SK-N-SH treated with all-trans-retinoic acid at 6 μM for 48 hours (cell line): Measurements from ENCODE around the gene NR5A2.

Experiments
- ATAC-seq: fragments of 200-7000 bp; cut with Tn5 transposase; 3 replicates; pipeline ENCODE4 v1.9.1; 2020; ENCODE audit warnings: mild to moderate bottlenecking, moderate library complexity
- ARNTL ChIP-seq: fragments of 450-650 bp; formaldehyde crosslinking; IDR thresholded peaks from 2 replicates; pipeline ENCODE4 v1.5.0; 2020; ENCODE audit warnings: low read depth, mild to moderate bottlenecking, moderate library complexity, borderline replicate concordance
- BACH2 ChIP-seq: fragments of 250-450 bp; sonication (Bioruptor Pico); IDR thresholded peaks from 2 replicates; pipeline ENCODE4 v1.9.0; 2021; ENCODE audit warnings: mild to moderate bottlenecking, borderline replicate concordance
- CREB5 ChIP-seq: fragments of 250-450 bp; sonication (Bioruptor Pico); IDR thresholded peaks from 2 replicates; pipeline ENCODE4 v1.5.1; 2020; ENCODE audit warnings: low read depth, mild to moderate bottlenecking, moderate library complexity
- CSDC2 ChIP-seq: fragments of 250-450 bp; sonication (Bioruptor Pico); IDR thresholded peaks from 2 replicates; pipeline ENCODE4 v1.5.0; 2020; ENCODE audit warnings: mild to moderate bottlenecking, moderate library complexity
- ESRRG ChIP-seq: fragments of 250-450 bp; sonication (Bioruptor Pico); IDR thresholded peaks from 2 replicates; pipeline ENCODE4 v1.6.1; 2021; ENCODE audit warnings: mild to moderate bottlenecking
- GLIS3 ChIP-seq: fragments of 250-450 bp; sonication (Bioruptor Pico); IDR thresholded peaks from 2 replicates; pipeline ENCODE4 v1.5.0; 2020; ENCODE audit warnings: mild to moderate bottlenecking, moderate library complexity
- ISL1 ChIP-seq: fragments of 250-450 bp; sonication (Bioruptor Pico); IDR thresholded peaks from 2 replicates; pipeline ENCODE4 v2.1.2; 2022; ENCODE audit warnings: mild to moderate bottlenecking, moderate library complexity
- OSR1 ChIP-seq: fragments of 250-450 bp; sonication (Bioruptor Pico); IDR thresholded peaks from 2 replicates; pipeline ENCODE4 v1.8.0; 2022; ENCODE audit warnings: moderate library complexity, mild to moderate bottlenecking, inconsistent platforms
- POU6F1 ChIP-seq: fragments of 250-450 bp; sonication (Bioruptor Pico); IDR thresholded peaks from 2 replicates; pipeline ENCODE4 v1.8.0; 2021; ENCODE audit warnings: low read depth, mild to moderate bottlenecking, moderate library complexity, borderline replicate concordance
- PPARA ChIP-seq: fragments of 250-450 bp; sonication (Bioruptor Pico); IDR thresholded peaks from 2 replicates; pipeline ENCODE4 v1.5.0; 2020; ENCODE audit warnings: mild to moderate bottlenecking, borderline replicate concordance
- RARB ChIP-seq: fragments of 250-450 bp; sonication (Bioruptor Pico); IDR thresholded peaks from 2 replicates; pipeline ENCODE4 v1.8.0; 2021; ENCODE audit warnings: mild to moderate bottlenecking, moderate library complexity
- SNAI2 ChIP-seq: fragments of 250-450 bp; sonication (Bioruptor Pico); IDR thresholded peaks from 2 replicates; pipeline ENCODE4 v1.5.0; 2020; ENCODE audit warnings: mild to moderate bottlenecking, moderate library complexity
- TCF4 ChIP-seq: fragments of 250-450 bp; sonication (Bioruptor Pico); IDR thresholded peaks from 2 replicates; pipeline ENCODE4 v1.8.0; 2021; ENCODE audit warnings: mild to moderate bottlenecking, moderate library complexity, borderline replicate concordance
- TOX ChIP-seq: fragments of 250-450 bp; sonication (Bioruptor Pico); IDR thresholded peaks from 2 replicates; pipeline ENCODE4 v1.8.0; 2021; ENCODE audit warnings: mild to moderate bottlenecking, moderate library complexity, borderline replicate concordance
- TSHZ2 ChIP-seq: fragments of 250-450 bp; sonication (Bioruptor Pico); IDR thresholded peaks from 2 replicates; pipeline ENCODE4 v1.5.0; 2020; ENCODE audit warnings: mild to moderate bottlenecking, moderate library complexity
- ZC3H10 ChIP-seq: fragments of 250-450 bp; sonication (Bioruptor Pico); IDR thresholded peaks from 2 replicates; pipeline ENCODE4 v1.5.1; 2021; ENCODE audit warnings: mild to moderate bottlenecking, moderate library complexity
- ZFP3 ChIP-seq: fragments of 250-450 bp; sonication (Bioruptor Pico); IDR thresholded peaks from 2 replicates; pipeline ENCODE4 v1.5.0; 2020; ENCODE audit warnings: mild to moderate bottlenecking, moderate library complexity
- ZFP30 ChIP-seq: fragments of 450-650 bp; formaldehyde crosslinking; IDR thresholded peaks from 2 replicates; pipeline ENCODE4 v1.5.0; 2022; ENCODE audit warnings: mild to moderate bottlenecking, moderate library complexity
- ZNF565 ChIP-seq: fragments of 450-650 bp; formaldehyde crosslinking; conservative IDR thresholded peaks from 2 replicates; pipeline ENCODE4 v1.5.0; 2020; ENCODE audit warnings: low read depth, mild to moderate bottlenecking, moderate library complexity
- ZNF70 ChIP-seq: fragments of 450-650 bp; formaldehyde crosslinking; IDR thresholded peaks from 2 replicates; pipeline ENCODE4 v1.5.0; 2020; ENCODE audit warnings: mild to moderate bottlenecking, moderate library complexity
- ZNF8 ChIP-seq: fragments of 450-650 bp; formaldehyde crosslinking; IDR thresholded peaks from 2 replicates; pipeline ENCODE4 v1.5.0; 2020; ENCODE audit warnings: mild to moderate bottlenecking, moderate library complexity

The NR5A2 gene

GRCh38 chr1:200153277-200154055, 126.0 kb downstream of the NR5A2 start:
- TF ChIP-seq ZNF565 (CRISPR knock-in tag) (no peak), ISL1 (no peak), OSR1 (CRISPR knock-in tag) (no peak), ARNTL (CRISPR knock-in tag) (no peak), RARB (CRISPR knock-in tag) (no peak), ZFP3 (no peak), CSDC2 (CRISPR knock-in tag) (no peak), ZFP30 (CRISPR knock-in tag) (no peak), ESRRG (CRISPR knock-in tag) (no peak)
- no peak for ATAC-seq

- no peak for ATAC-seq
- no peak for TF ChIP-seq PPARA
These were observed 126.7 kb downstream of the NR5A2 start for GRCh38 chr1:200154069-200154767.

- TF ChIP-seq ZNF70 (CRISPR knock-in tag) (no peak), SNAI2 (no peak), ARNTL (CRISPR knock-in tag) (no peak), RARB (CRISPR knock-in tag) (no peak), OSR1 (CRISPR knock-in tag) (no peak), ZFP30 (CRISPR knock-in tag) (no peak), ZFP3 (no peak), ZNF8 (CRISPR knock-in tag) (no peak), ESRRG (CRISPR knock-in tag) (no peak), POU6F1 (CRISPR knock-in tag) (no peak), GLIS3 (CRISPR knock-in tag) (no peak), ISL1 (no peak), TCF4 (CRISPR knock-in tag) (no peak)
- TF ChIP-seq, all 23 proteins: peak for 0
- ATAC-seq: no peak
These were observed 130.2 kb downstream of the NR5A2 start for GRCh38 chr1:200157715-200158114.

GRCh38 chr1:200161801-200162200, 134.3 kb downstream of the NR5A2 start:
- no peak for ATAC-seq
- TF ChIP-seq POU6F1 (CRISPR knock-in tag) (no peak), CSDC2 (CRISPR knock-in tag) (no peak), ARNTL (CRISPR knock-in tag) (no peak), OSR1 (CRISPR knock-in tag) (no peak), TCF4 (CRISPR knock-in tag) (no peak)

GRCh38 chr1:200162258-200162657, 134.7 kb downstream of the NR5A2 start:
- TF ChIP-seq ESRRG (CRISPR knock-in tag) (no peak), CSDC2 (CRISPR knock-in tag) (no peak), ZC3H10 (no peak), OSR1 (CRISPR knock-in tag) (no peak), POU6F1 (CRISPR knock-in tag) (no peak), TCF4 (CRISPR knock-in tag) (no peak), CREB5 (CRISPR knock-in tag) (no peak), RARB (CRISPR knock-in tag) (no peak), ZFP3 (no peak), TSHZ2 (no peak), ZFP30 (CRISPR knock-in tag) (no peak), TOX (CRISPR knock-in tag) (no peak), GLIS3 (CRISPR knock-in tag) (no peak), ZNF70 (CRISPR knock-in tag) (no peak), ARNTL (CRISPR knock-in tag) (no peak), ZNF8 (CRISPR knock-in tag) (no peak), BACH2 (CRISPR knock-in tag) (no peak)
- no peak for ATAC-seq
